ENCODE data around the gene NTRK3.
A peak's percentile ranks its signal among the peaks of the same experiment; 100 is the strongest.

DNA sequence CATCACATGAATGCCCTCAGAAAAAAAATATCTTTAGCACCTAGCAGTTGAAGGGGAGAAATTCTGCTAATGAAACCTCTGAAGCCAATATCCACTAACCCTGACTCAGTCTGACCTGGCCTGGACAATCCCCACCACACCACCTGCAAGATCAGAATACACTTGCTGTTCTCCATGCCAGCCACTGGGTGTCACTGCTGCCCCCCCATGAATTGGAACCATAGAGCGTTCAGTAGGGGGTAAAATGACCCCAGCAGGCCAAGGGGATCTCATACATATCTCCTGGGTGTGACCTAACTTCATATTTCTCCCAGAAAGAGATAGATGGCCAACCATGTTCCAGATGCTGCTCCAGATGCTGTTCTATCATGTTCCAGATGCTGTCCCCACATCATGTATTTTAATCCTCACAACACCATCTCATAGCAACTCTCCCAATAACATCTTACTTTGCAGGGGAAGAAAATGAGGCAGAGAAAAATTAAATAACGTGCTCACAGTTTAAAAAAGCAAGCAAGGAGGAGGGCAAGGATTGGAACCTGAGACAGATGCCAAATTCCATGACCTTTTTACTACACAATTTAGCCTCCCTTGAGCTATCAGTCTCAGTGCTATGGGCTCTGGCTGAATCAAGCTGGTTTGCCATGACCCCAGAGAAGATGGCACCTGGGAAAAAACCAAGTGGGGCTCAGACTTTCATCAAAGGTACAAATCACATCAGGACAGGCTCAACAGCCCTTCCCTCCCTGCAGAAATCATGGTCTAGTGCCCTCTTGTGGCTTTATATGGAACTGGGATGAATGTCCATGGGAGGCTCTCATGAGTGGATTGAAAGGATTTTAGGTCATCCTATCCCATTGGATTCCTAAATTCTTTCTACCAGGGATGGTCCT lies 12.4 kb downstream of the NTRK3 start:
- TF ChIP-seq POLR2A (IDR thresholded peaks at IDR 0.05) (no peak), CTCF (IDR thresholded peaks at IDR 0.05) (peak in 5 of 6 experiments; percentile 9 to 53 (median 40))
